ENCODE results near the gene ACD. TPM values are rescaled to one million over a fixed set of nuclear protein-coding genes. Genes with fewer than 3 reads are reported as not detected.
A peak's percentile ranks its signal among the peaks of the same experiment; 100 is the strongest.

Gene ACD
- total RNA-seq, 1 experiment from 2014 or later, result 41.3 TPM

DNA sequence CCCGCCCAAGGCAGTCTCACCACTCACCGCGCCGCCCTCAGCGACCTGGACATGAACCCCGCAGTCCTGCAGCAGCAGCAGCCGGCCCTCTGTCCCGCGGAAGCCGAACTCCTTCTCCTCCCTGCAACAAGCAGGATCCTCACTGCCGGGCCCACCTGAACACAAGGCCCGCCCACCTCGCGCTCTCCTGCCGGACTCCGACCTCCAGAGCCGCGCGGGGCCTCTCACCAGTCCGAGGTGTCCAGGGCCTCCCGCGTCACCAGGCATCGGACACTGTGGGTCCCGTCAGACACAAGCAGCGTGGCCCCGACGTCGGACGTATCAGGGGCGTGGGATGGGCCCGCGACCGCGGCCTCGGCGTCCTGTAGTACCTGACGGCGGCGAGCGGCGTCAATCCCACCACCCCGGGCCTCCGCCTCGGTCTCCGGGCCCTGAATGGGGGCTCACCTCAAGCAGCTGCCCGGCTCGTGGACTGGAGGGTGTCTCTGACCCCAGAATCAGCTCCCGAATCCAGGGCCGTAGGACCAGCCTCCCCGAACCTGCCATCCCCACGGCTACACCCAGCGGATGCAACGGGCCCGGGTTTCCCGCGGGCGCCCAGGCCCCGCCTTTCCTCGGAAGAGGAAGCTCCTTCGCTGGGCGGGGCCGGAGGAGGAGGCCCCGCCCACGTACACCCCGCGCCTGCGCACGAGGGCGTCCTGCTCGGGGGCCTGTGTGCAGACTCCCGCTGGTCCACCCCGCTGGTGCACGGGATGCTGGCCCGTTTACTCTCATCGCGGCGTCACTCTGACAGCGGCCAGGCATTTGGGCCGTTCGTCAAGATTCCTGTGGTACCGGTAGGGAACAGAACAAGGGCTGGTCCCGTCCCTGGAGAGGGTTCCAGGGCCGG is at the start of gene ACD (continued):
- TF ChIP-seq, protein P1, sequence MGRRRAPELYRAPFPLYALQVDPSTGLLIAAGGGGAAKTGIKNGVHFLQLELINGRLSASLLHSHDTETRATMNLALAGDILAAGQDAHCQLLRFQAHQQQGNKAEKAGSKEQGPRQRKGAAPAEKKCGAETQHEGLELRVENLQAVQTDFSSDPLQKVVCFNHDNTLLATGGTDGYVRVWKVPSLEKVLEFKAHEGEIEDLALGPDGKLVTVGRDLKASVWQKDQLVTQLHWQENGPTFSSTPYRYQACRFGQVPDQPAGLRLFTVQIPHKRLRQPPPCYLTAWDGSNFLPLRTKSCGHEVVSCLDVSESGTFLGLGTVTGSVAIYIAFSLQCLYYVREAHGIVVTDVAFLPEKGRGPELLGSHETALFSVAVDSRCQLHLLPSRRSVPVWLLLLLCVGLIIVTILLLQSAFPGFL (CRISPR knock-in tag; IDR thresholded peaks at IDR 0.05; ENCODE audit: borderline replicate concordance), result 0 out of 2 replicates have a peak, but pooled peaks have one; percentile 49
- TF ChIP-seq, protein P2, sequence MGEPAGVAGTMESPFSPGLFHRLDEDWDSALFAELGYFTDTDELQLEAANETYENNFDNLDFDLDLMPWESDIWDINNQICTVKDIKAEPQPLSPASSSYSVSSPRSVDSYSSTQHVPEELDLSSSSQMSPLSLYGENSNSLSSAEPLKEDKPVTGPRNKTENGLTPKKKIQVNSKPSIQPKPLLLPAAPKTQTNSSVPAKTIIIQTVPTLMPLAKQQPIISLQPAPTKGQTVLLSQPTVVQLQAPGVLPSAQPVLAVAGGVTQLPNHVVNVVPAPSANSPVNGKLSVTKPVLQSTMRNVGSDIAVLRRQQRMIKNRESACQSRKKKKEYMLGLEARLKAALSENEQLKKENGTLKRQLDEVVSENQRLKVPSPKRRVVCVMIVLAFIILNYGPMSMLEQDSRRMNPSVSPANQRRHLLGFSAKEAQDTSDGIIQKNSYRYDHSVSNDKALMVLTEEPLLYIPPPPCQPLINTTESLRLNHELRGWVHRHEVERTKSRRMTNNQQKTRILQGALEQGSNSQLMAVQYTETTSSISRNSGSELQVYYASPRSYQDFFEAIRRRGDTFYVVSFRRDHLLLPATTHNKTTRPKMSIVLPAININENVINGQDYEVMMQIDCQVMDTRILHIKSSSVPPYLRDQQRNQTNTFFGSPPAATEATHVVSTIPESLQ (CRISPR knock-in tag; IDR thresholded peaks at IDR 0.05), result 0 out of 2 replicates have a peak, but pooled peaks have one; percentile 28
- TF ChIP-seq E2F5 (CRISPR knock-in tag; IDR thresholded peaks at IDR 0.05) (peak; percentile 64; the same call in 1 of the 2 replicates), SMAD4 (CRISPR knock-in tag; IDR thresholded peaks at IDR 0.05) (0 out of 2 replicates have a peak, but pooled peaks have one; percentile 25), ETV6 (CRISPR knock-in tag; IDR thresholded peaks at IDR 0.05) (peak; percentile 60; the same call in 1 of the 2 replicates), NR3C1 (CRISPR knock-in tag; conservative IDR thresholded peaks at IDR 0.05; ENCODE audit: low read depth) (no peak)

- ChIA-PET CTCF (interaction anchor here (1.5 to 2.3 kb wide), 3 partner anchors 37 to 107 kb away, joined by 3 to 8 read pairs (median 7); no protein-coding TSS in a partner anchor), POLR2A (no interaction called here)
- TF ChIP-seq AR (CRISPR knock-in tag; IDR thresholded peaks at IDR 0.05) (no peak), USF2 (CRISPR knock-in tag; IDR thresholded peaks at IDR 0.05) (no peak), ZNF396 (CRISPR knock-in tag; IDR thresholded peaks at IDR 0.05; ENCODE audit: borderline replicate concordance) (no peak), ZMAT4 (CRISPR knock-in tag; IDR thresholded peaks at IDR 0.05) (no peak), NFATC4 (CRISPR knock-in tag; IDR thresholded peaks at IDR 0.05) (no peak), GABPB1 (CRISPR knock-in tag; IDR thresholded peaks at IDR 0.05) (no peak)
- TF ChIP-seq, protein P3, sequence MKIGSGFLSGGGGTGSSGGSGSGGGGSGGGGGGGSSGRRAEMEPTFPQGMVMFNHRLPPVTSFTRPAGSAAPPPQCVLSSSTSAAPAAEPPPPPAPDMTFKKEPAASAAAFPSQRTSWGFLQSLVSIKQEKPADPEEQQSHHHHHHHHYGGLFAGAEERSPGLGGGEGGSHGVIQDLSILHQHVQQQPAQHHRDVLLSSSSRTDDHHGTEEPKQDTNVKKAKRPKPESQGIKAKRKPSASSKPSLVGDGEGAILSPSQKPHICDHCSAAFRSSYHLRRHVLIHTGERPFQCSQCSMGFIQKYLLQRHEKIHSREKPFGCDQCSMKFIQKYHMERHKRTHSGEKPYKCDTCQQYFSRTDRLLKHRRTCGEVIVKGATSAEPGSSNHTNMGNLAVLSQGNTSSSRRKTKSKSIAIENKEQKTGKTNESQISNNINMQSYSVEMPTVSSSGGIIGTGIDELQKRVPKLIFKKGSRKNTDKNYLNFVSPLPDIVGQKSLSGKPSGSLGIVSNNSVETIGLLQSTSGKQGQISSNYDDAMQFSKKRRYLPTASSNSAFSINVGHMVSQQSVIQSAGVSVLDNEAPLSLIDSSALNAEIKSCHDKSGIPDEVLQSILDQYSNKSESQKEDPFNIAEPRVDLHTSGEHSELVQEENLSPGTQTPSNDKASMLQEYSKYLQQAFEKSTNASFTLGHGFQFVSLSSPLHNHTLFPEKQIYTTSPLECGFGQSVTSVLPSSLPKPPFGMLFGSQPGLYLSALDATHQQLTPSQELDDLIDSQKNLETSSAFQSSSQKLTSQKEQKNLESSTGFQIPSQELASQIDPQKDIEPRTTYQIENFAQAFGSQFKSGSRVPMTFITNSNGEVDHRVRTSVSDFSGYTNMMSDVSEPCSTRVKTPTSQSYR (CRISPR knock-in tag; IDR thresholded peaks at IDR 0.05), result no peak
These were observed 49.0 kb upstream of the ACD start for GRCh38 chr16:67709050-67709449.

More at GRCh38 chr16:67709050-67709449, 49.0 kb upstream of the ACD start:
- no peak for ATAC-seq
- Mint-ChIP-seq H3K9me3 (no peaks in the 10 kb centered on the region), H3K27ac (no peak overlapping the region; the same call in 1 of the 2 replicates), H3K4me1 (peaks cover 28% of the 10 kb centered on the region), H3K36me3 (peaks cover 5% of the 10 kb centered on the region; the same call in 1 of the 2 replicates), H3K4me3 (no peak overlapping the region), H3K27me3 (ENCODE audit: low read depth) (no peaks in the 10 kb centered on the region)
- DNase-seq (ENCODE audit: low spot score), result no peak

Data from WTC11 (cell line).